SJSA1 (cell line): Measurements from ENCODE around the gene HYCC2. TPM values are rescaled to one million over a fixed set of nuclear protein-coding genes. Genes with fewer than 3 reads are reported as not detected.

Source experiments
- total RNA-seq: library from RNA; depleted of rRNA; stranded (reverse); fragments of >200 nt; shearing (Covaris generic); gene quantifications from 2 replicates; pipeline ENCODE4 v1.2.3, GENCODE V29; 2014; rRNA removed

HYCC2 gene
- total RNA-seq, 1 experiment from 2014 or later, result 14.8 TPM

Other genes with a start within 250 kb of the HYCC2 start
- 39.6 and 126 TPM in 2 replicates for gene CLK1, start 207.0 kb downstream of the HYCC2 start, total RNA-seq
- gene PPIL3, start 182.6 kb downstream of the HYCC2 start, total RNA-seq, result 20.8 and 30.4 TPM in 2 replicates
- gene NIF3L1, start 182.3 kb downstream of the HYCC2 start, total RNA-seq, result 25.3 and 31.7 TPM in 2 replicates
- gene ORC2, start 108.0 kb downstream of the HYCC2 start, total RNA-seq, result 13.5 and 16.3 TPM in 2 replicates
- 174 and 315 TPM in 2 replicates for gene NDUFB3, start 330 bp upstream of the HYCC2 start, total RNA-seq
- 70.4 and 79.7 TPM in 2 replicates for gene CFLAR, start 44.5 kb upstream of the HYCC2 start, total RNA-seq
- gene CASP10, start 111.5 kb upstream of the HYCC2 start, total RNA-seq, result 0.56 and 1.6 TPM in 2 replicates
- 17.7 and 20.1 TPM in 2 replicates for gene CASP8, start 188.9 kb upstream of the HYCC2 start, total RNA-seq